ENCODE data around the gene KCNK6. TPM values are rescaled to one million over a fixed set of nuclear protein-coding genes. Genes with fewer than 3 reads are reported as not detected.

Gene KCNK6
- total RNA-seq, 3 donors from 2014 or later = 3.5 to 5.1 (median 3.6) TPM

DNA sequence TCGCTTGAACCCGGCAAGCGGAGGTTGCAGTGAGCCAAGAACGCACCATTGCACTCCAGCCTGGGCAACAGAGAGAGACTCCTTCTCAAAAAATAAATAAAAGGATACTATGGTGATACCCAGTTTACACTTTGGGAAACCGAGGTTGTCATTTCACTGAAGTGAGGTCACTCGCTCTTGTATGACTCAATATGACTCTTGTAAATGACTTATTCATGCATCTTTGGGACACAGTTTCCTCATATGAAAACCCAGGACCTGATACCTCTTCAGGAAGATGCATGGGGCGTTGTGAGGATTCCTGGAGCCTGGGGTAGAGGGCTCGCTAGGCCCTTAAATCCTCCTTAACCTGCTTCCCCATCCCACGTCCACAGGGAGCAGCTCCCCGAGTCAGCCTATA, 59.2 kb downstream of the KCNK6 start:
- H3K9me3 ChIP-seq = no peaks in the 10 kb centered on the region
- H3K27me3 ChIP-seq = no peaks in the 10 kb centered on the region
- no peak overlapping the region for H3K4me3 ChIP-seq
- H3K4me1 ChIP-seq = peaks cover 7 to 12% of the 10 kb centered on the region in 2 donors
- peaks cover 4% of the 10 kb centered on the region for H3K36me3 ChIP-seq
- intact Hi-C loops (cut with DNase I; ENCODE audit: low total_unique reads) = no loop called here
- no peak for TF ChIP-seq POLR2AphosphoS5 (IDR thresholded peaks at IDR 0.05)
- TF ChIP-seq, protein P1, sequence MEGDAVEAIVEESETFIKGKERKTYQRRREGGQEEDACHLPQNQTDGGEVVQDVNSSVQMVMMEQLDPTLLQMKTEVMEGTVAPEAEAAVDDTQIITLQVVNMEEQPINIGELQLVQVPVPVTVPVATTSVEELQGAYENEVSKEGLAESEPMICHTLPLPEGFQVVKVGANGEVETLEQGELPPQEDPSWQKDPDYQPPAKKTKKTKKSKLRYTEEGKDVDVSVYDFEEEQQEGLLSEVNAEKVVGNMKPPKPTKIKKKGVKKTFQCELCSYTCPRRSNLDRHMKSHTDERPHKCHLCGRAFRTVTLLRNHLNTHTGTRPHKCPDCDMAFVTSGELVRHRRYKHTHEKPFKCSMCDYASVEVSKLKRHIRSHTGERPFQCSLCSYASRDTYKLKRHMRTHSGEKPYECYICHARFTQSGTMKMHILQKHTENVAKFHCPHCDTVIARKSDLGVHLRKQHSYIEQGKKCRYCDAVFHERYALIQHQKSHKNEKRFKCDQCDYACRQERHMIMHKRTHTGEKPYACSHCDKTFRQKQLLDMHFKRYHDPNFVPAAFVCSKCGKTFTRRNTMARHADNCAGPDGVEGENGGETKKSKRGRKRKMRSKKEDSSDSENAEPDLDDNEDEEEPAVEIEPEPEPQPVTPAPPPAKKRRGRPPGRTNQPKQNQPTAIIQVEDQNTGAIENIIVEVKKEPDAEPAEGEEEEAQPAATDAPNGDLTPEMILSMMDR (IDR thresholded peaks at IDR 0.05) = no peak
- no peak for TF ChIP-seq POLR2A (IDR thresholded peaks at IDR 0.05)
- DNase-seq (ENCODE audit: low spot score in 2 of 2) = no peak
- H3K27ac ChIP-seq = no peak overlapping the region

DNA sequence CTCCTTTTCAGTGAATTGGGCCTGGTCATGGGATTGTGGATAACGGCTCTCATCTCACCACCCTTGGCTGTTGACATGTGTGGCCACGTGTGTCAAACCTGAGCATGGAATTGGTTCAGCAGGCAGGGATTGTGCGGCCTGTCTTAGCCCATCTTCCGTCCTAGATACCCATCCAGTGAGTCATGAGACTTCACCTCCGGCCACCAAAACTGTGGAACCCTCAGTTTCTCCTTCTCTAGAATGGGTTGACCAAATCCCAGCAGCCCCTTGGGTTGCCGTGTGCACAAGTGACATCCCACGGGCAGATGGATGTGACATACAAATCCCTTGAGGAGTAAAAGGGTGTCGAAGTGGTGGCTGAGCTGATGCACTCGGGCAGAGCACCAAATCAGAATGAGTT, 61.5 kb downstream of the KCNK6 start:
- Histone ChIP-seq H3K9me3 (no peaks in the 10 kb centered on the region), H3K4me3 (no peak overlapping the region), H3K27me3 (no peaks in the 10 kb centered on the region), H3K36me3 (peaks cover 4% of the 10 kb centered on the region), H3K4me1 (peaks cover 1 to 3% of the 10 kb centered on the region in 2 donors), H3K27ac (no peak overlapping the region)
- no peak for DNase-seq (ENCODE audit: low spot score in 2 of 2)
- TF ChIP-seq POLR2A (IDR thresholded peaks at IDR 0.05) = no peak
- TF ChIP-seq, protein P1 (IDR thresholded peaks at IDR 0.05) = no peak
- no peak for TF ChIP-seq POLR2AphosphoS5 (IDR thresholded peaks at IDR 0.05)
- intact Hi-C loops (cut with DNase I; ENCODE audit: low total_unique reads) = no loop called here

Other genes starting within 250 kb of the KCNK6 start
- gene DPF1, start 95.6 kb upstream of the KCNK6 start, total RNA-seq = not detected
- 10 to 100 TPM; 39.1 to 83.2 (median 51.2) TPM for gene PPP1R14A, start 63.5 kb upstream of the KCNK6 start, total RNA-seq
- 100 to 1,000 TPM in 2 of 3 donors, 10 to 100 TPM in 1; 17.1 to 639 (median 492) TPM for gene SPINT2, start 55.3 kb upstream of the KCNK6 start, total RNA-seq
- 10 to 100 TPM in 2 of 3 donors, 1 to 10 TPM in 1; 3.5 to 19.3 (median 13.1) TPM for gene C19orf33, start 15.6 kb upstream of the KCNK6 start, total RNA-seq
- 10 to 100 TPM; 20.5 to 28.8 (median 27.7) TPM for gene YIF1B, start 3.9 kb upstream of the KCNK6 start, total RNA-seq
- 1 to 10 TPM; 6.4 to 7.8 (median 6.9) TPM for gene CATSPERG, start 16.0 kb downstream of the KCNK6 start, total RNA-seq
- 100 to 1,000 TPM; 203 to 598 (median 218) TPM for gene PSMD8, start 54.7 kb downstream of the KCNK6 start, total RNA-seq
- under 1 TPM; 0.16 to 0.44 (median 0.33) TPM for gene GGN, start 68.2 kb downstream of the KCNK6 start, total RNA-seq
- under 1 TPM; 0.16 to 0.66 (median 0.29) TPM for gene SPRED3, start 68.9 kb downstream of the KCNK6 start, total RNA-seq
- 10 to 100 TPM; 21.1 to 32.6 (median 22.9) TPM for gene FAM98C, start 83.2 kb downstream of the KCNK6 start, total RNA-seq
- gene RASGRP4, start 106.4 kb downstream of the KCNK6 start, total RNA-seq = 1 to 10 TPM in 2 of 3 donors, under 1 TPM in 1; 0.66 to 8.8 (median 1.6) TPM
- gene RYR1, start 113.8 kb downstream of the KCNK6 start, total RNA-seq = 1 to 10 TPM; 1.3 to 6.7 (median 3.5) TPM

All from breast epithelium (tissue), 4 donors.